ENCODE measurements around the gene AFAP1. TPM values are rescaled to one million over a fixed set of nuclear protein-coding genes. Genes with fewer than 3 reads are reported as not detected.

Gene AFAP1
- total RNA-seq, 1 donor from 2014 or later: 6.7 TPM

GRCh38 chr4:7971159-7971631 is 31.5 kb upstream of the AFAP1 start:
- no peaks in the 10 kb centered on the region for H3K36me3 ChIP-seq
- H3K79me2 ChIP-seq (ENCODE audit: low read depth): no peaks in the 10 kb centered on the region
- no peaks in the 10 kb centered on the region for H3K9me3 Mint-ChIP-seq
- H3K9ac ChIP-seq: no peak overlapping the region
- H3K27me3 Mint-ChIP-seq (ENCODE audit: insufficient read depth, low read depth): peaks cover 7% of the 10 kb centered on the region
- H4K20me1 ChIP-seq (ENCODE audit: low read depth): no peaks in the 10 kb centered on the region
- no peak overlapping the region for H3K4me3 ChIP-seq
- no peaks in the 10 kb centered on the region for H3K27me3 ChIP-seq
- TF ChIP-seq EZH2phosphoT487 (IDR thresholded peaks at IDR 0.05) (no peak), CTCF (IDR thresholded peaks at IDR 0.05) (no peak), EZH2 (IDR thresholded peaks at IDR 0.05) (no peak)
- no peak overlapping the region for H3K4me2 ChIP-seq
- no peaks in the 10 kb centered on the region for H3F3A ChIP-seq (ENCODE audit: low read depth)
- H3K27ac Mint-ChIP-seq: no peak overlapping the region
- H3K36me3 Mint-ChIP-seq: no peaks in the 10 kb centered on the region
- no peak overlapping the region for H3K27ac ChIP-seq
- no peak overlapping the region for H3K4me3 Mint-ChIP-seq
- peaks cover 31% of the 10 kb centered on the region for H3K4me1 Mint-ChIP-seq
- H3K4me1 ChIP-seq: peaks cover 2% of the 10 kb centered on the region
- no peaks in the 10 kb centered on the region for H3K9me3 ChIP-seq (ENCODE audit: low read depth)
- DNase-seq (ENCODE audit: low spot score): no peak
- H2AFZ ChIP-seq (replicated peaks): no peak overlapping the region

- H4K20me1 ChIP-seq (ENCODE audit: low read depth): no peaks in the 10 kb centered on the region
- H3K79me2 ChIP-seq (ENCODE audit: low read depth): no peaks in the 10 kb centered on the region
- Mint-ChIP-seq H3K27me3 (ENCODE audit: insufficient read depth, low read depth) (peaks cover 7% of the 10 kb centered on the region), H3K9me3 (no peaks in the 10 kb centered on the region), H3K36me3 (no peaks in the 10 kb centered on the region), H3K4me3 (no peak overlapping the region), H3K27ac (peak overlapping the region; percentile 71), H3K4me1 (peaks cover 37% of the 10 kb centered on the region)
- no peak overlapping the region for H3K9ac ChIP-seq
- H3K4me2 ChIP-seq: no peak overlapping the region
- no peaks in the 10 kb centered on the region for H3K27me3 ChIP-seq
- H3K4me1 ChIP-seq: peaks cover 2% of the 10 kb centered on the region
- no peak overlapping the region for H3K27ac ChIP-seq
- no peak for TF ChIP-seq EZH2phosphoT487 (IDR thresholded peaks at IDR 0.05)
- no peak for TF ChIP-seq CTCF (IDR thresholded peaks at IDR 0.05)
- TF ChIP-seq EZH2 (IDR thresholded peaks at IDR 0.05): no peak
- no peak overlapping the region for H3K4me3 ChIP-seq
- DNase-seq (ENCODE audit: low spot score): no peak
- H3F3A ChIP-seq (ENCODE audit: low read depth): no peaks in the 10 kb centered on the region
- no peak overlapping the region for H2AFZ ChIP-seq (replicated peaks)
- H3K9me3 ChIP-seq (ENCODE audit: low read depth): no peaks in the 10 kb centered on the region
- no peaks in the 10 kb centered on the region for H3K36me3 ChIP-seq
These were observed 30.8 kb upstream of the AFAP1 start for GRCh38 chr4:7970361-7970946.

GRCh38 chr4:7968262-7968896 is 28.7 kb upstream of the AFAP1 start:
- H3K27ac Mint-ChIP-seq: no peak overlapping the region
- Histone ChIP-seq H3K4me1 (peaks cover 2% of the 10 kb centered on the region), H3K27ac (no peak overlapping the region), H3K79me2 (ENCODE audit: low read depth) (no peaks in the 10 kb centered on the region), H3K4me3 (no peak overlapping the region), H3F3A (ENCODE audit: low read depth) (no peaks in the 10 kb centered on the region), H3K9me3 (ENCODE audit: low read depth) (no peaks in the 10 kb centered on the region), H2AFZ (replicated peaks) (no peak overlapping the region), H3K27me3 (no peaks in the 10 kb centered on the region), H3K9ac (no peak overlapping the region), H3K36me3 (no peaks in the 10 kb centered on the region), H4K20me1 (ENCODE audit: low read depth) (no peaks in the 10 kb centered on the region), H3K4me2 (no peak overlapping the region)
- H3K9me3 Mint-ChIP-seq: no peaks in the 10 kb centered on the region
- H3K4me3 Mint-ChIP-seq: no peak overlapping the region
- peaks cover 35% of the 10 kb centered on the region for H3K4me1 Mint-ChIP-seq
- DNase-seq (ENCODE audit: low spot score): no peak
- H3K36me3 Mint-ChIP-seq: no peaks in the 10 kb centered on the region
- TF ChIP-seq EZH2 (IDR thresholded peaks at IDR 0.05) (no peak), EZH2phosphoT487 (IDR thresholded peaks at IDR 0.05) (no peak), CTCF (IDR thresholded peaks at IDR 0.05) (no peak)
- H3K27me3 Mint-ChIP-seq (ENCODE audit: insufficient read depth, low read depth): peaks cover 7% of the 10 kb centered on the region

Data from neural progenitor cell (in vitro differentiated cells).